Measurements from ENCODE around the gene WDFY4.

Gene WDFY4

DNA sequence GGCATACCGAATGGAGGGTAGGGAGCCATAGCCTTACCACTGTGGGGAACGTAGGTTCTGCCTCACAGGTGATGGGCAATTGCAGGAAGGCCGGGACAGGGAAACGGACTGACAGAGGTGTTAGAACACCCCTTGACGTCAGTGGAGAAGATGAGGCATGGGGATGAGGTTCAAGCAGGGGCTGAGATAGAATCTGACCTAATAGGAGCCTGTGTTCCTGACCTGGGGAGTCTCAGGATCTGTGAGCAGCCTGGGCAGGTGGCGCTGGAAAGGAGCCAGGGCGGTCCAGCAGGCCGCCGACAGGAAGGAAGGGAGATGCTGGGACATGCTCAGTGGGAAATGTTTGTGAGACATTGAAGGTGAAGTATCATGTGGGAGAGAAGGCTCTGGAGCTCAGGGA lies 109.4 kb downstream of the WDFY4 start:
- Mint-ChIP-seq H3K4me3 (no peak overlapping the region), H3K27me3 (peaks cover 25% of the 10 kb centered on the region), H3K9me3 (no peaks in the 10 kb centered on the region), H3K4me1 (no peaks in the 10 kb centered on the region), H3K27ac (ENCODE audit: low read depth) (no peak overlapping the region), H3K36me3 (ENCODE audit: insufficient read depth) (peaks cover 2% of the 10 kb centered on the region)
- ATAC-seq (replicated peaks; ENCODE audit: extremely low read depth, poor library complexity, severe bottlenecking): no peak
- DNase-seq (ENCODE audit: low spot score in 2 of 2): no peak

GRCh38 chr10:48796713-48797245 lies 112.1 kb downstream of the WDFY4 start:
- Mint-ChIP-seq H3K27ac (ENCODE audit: low read depth) (no peak overlapping the region), H3K27me3 (peaks cover 8% of the 10 kb centered on the region), H3K36me3 (ENCODE audit: insufficient read depth) (peaks cover 1% of the 10 kb centered on the region), H3K9me3 (peaks cover 5% of the 10 kb centered on the region), H3K4me1 (peaks cover 9% of the 10 kb centered on the region), H3K4me3 (no peak overlapping the region)
- DNase-seq (ENCODE audit: low spot score in 2 of 2) (no peak), ATAC-seq (replicated peaks; ENCODE audit: extremely low read depth, poor library complexity, severe bottlenecking) (no peak)

DNA sequence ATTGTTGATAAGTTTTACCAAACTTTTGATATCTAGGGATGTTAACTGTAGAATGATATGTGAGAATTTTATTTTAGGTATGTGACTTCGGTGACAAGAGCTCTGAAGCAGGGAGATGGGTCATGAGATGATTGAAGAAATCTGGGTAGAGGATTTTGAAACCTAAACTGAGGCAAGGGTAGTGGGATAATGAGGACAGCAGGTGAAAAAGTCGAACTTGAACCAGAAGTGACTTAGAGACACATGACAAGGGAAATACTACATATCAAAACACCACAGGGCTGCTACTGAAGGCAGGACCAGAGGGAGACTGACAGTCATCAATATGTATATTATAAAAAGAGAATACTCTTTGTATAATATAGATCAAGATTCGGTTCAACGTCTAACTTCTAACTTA lies 113.2 kb downstream of the WDFY4 start:
- peaks cover 9% of the 10 kb centered on the region for H3K4me1 Mint-ChIP-seq
- no peak for DNase-seq (ENCODE audit: low spot score in 2 of 2)
- no peak for ATAC-seq (replicated peaks; ENCODE audit: extremely low read depth, poor library complexity, severe bottlenecking)

GRCh38 chr10:48798481-48799254 lies 114.0 kb downstream of the WDFY4 start:
- ATAC-seq (replicated peaks; ENCODE audit: extremely low read depth, poor library complexity, severe bottlenecking): no peak
- peaks cover 5% of the 10 kb centered on the region for H3K36me3 Mint-ChIP-seq (ENCODE audit: insufficient read depth)
- H3K4me3 Mint-ChIP-seq: no peak overlapping the region
- H3K9me3 Mint-ChIP-seq: peaks cover 5% of the 10 kb centered on the region
- H3K27ac Mint-ChIP-seq (ENCODE audit: low read depth): peak overlapping the region; percentile 57
- no peak for DNase-seq (ENCODE audit: low spot score in 2 of 2)
- H3K27me3 Mint-ChIP-seq: no peaks in the 10 kb centered on the region
- H3K4me1 Mint-ChIP-seq: peaks cover 9% of the 10 kb centered on the region

More for the DNA sequence above, 113.2 kb downstream of the WDFY4 start:
- Mint-ChIP-seq H3K27ac (ENCODE audit: low read depth) (peak overlapping the region; percentile 24), H3K27me3 (no peaks in the 10 kb centered on the region), H3K4me3 (no peak overlapping the region), H3K9me3 (peaks cover 5% of the 10 kb centered on the region), H3K36me3 (ENCODE audit: insufficient read depth) (peaks cover 5% of the 10 kb centered on the region)

- Mint-ChIP-seq H3K36me3 (ENCODE audit: insufficient read depth) (peaks cover 5% of the 10 kb centered on the region), H3K9me3 (peaks cover 5% of the 10 kb centered on the region), H3K27me3 (no peaks in the 10 kb centered on the region), H3K4me3 (peak overlapping the region; percentile 44), H3K27ac (ENCODE audit: low read depth) (peak overlapping the region; percentile 57), H3K4me1 (peaks cover 9% of the 10 kb centered on the region)
- ATAC-seq (replicated peaks; ENCODE audit: extremely low read depth, poor library complexity, severe bottlenecking): no peak
- DNase-seq (ENCODE audit: low spot score in 2 of 2): no peak
Observed at GRCh38 chr10:48799341-48800006, 114.8 kb downstream of the WDFY4 start.

DNA sequence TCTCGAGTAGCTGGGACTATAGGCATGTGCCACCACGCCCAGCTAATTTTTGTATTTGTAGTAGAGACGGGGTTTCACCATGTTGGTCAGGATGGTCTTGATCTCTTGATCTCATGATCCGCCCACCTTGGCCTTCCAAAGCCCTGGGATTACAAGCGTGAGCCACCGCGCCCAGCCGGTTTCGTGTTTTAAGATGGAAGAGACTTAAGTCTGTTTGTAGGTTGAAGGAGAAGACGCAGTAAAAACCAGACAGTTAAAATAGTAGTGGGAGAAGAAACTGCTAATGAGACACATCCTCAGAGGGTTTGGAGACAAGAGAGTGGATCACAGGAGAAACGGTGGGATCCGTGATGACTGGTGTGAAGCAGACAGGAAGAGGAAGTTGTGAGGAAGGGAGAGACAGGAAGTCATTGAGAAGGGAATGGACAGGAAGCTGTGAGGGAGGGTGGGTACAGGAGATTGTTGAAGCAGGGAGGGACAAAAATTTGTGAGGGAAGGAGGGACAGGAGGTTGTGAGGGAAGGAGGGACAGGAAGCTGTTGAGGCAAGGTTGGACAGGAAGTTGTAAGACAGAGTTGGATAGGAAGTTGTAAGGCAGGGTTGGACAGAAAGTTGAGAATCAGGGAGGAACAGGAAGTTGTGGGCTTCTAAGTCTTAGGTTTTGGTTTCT lies 115.5 kb downstream of the WDFY4 start:
- DNase-seq (ENCODE audit: low spot score in 2 of 2): no peak
- peak overlapping the region; percentile 44 for H3K4me3 Mint-ChIP-seq

DNA sequence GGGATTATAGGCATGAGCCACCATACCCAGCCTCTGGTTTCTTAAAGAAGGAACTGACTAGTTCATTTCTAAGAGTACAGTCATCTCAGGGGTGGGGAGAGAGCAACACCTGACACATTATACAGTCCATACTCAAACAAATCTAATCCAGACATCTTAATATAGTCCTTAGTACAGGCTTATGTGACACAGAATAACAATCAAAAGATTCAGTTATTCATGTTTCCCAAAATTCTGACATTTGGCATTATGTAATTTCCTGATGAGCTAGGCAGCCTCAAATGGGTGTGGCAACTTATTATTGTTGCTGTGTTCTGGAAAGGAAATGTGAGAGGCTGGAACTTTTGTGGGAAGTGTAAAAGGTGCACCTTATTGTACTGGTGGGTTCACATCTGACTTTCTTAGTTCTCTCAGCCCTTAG lies 116.3 kb downstream of the WDFY4 start:
- no peak overlapping the region for H3K4me3 Mint-ChIP-seq
- peak overlapping the region; percentile 57 for H3K27ac Mint-ChIP-seq (ENCODE audit: low read depth)

More for the DNA sequence above, 115.5 kb downstream of the WDFY4 start:
- no peaks in the 10 kb centered on the region for H3K27me3 Mint-ChIP-seq
- ATAC-seq (replicated peaks; ENCODE audit: extremely low read depth, poor library complexity, severe bottlenecking): no peak
- H3K4me1 Mint-ChIP-seq: peaks cover 9% of the 10 kb centered on the region
- H3K27ac Mint-ChIP-seq (ENCODE audit: low read depth): peak overlapping the region; percentile 57
- H3K9me3 Mint-ChIP-seq: peaks cover 5% of the 10 kb centered on the region
- peaks cover 5% of the 10 kb centered on the region for H3K36me3 Mint-ChIP-seq (ENCODE audit: insufficient read depth)

DNA sequence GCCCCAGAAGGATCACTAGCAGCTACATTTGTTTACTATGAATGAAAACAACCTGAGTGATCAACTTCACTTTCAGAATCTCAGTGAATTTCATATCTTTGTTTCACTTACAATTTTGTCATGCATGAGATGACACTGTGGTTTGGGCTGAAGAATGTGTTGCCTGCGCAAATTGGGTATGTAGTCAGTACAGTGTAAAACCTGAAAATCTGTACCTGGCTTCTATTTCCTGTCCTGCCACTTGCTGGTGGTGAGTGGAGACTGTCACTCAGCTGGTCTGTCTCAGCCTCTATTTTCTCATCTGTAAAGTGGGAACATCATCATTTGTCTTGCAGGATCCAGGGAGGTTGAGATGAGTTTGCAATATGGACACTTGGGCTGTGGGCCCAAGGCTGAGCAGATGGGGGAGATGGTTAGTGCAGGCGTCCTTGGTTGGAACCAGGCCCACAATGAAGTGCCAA lies 118.0 kb downstream of the WDFY4 start:
- no peaks in the 10 kb centered on the region for H3K27me3 Mint-ChIP-seq
- ATAC-seq (replicated peaks; ENCODE audit: extremely low read depth, poor library complexity, severe bottlenecking): no peak
- peaks cover 5% of the 10 kb centered on the region for H3K9me3 Mint-ChIP-seq
- H3K27ac Mint-ChIP-seq (ENCODE audit: low read depth): no peak overlapping the region
- H3K4me3 Mint-ChIP-seq: no peak overlapping the region
- peaks cover 5% of the 10 kb centered on the region for H3K36me3 Mint-ChIP-seq (ENCODE audit: insufficient read depth)
- H3K4me1 Mint-ChIP-seq: peaks cover 9% of the 10 kb centered on the region
- DNase-seq (ENCODE audit: low spot score in 2 of 2): no peak

More for the DNA sequence above, 116.3 kb downstream of the WDFY4 start:
- Mint-ChIP-seq H3K27me3 (no peaks in the 10 kb centered on the region), H3K36me3 (ENCODE audit: insufficient read depth) (peaks cover 5% of the 10 kb centered on the region), H3K4me1 (peaks cover 9% of the 10 kb centered on the region), H3K9me3 (peaks cover 5% of the 10 kb centered on the region)
- ATAC-seq (replicated peaks; ENCODE audit: extremely low read depth, poor library complexity, severe bottlenecking) (no peak), DNase-seq (ENCODE audit: low spot score in 2 of 2) (no peak)

DNA sequence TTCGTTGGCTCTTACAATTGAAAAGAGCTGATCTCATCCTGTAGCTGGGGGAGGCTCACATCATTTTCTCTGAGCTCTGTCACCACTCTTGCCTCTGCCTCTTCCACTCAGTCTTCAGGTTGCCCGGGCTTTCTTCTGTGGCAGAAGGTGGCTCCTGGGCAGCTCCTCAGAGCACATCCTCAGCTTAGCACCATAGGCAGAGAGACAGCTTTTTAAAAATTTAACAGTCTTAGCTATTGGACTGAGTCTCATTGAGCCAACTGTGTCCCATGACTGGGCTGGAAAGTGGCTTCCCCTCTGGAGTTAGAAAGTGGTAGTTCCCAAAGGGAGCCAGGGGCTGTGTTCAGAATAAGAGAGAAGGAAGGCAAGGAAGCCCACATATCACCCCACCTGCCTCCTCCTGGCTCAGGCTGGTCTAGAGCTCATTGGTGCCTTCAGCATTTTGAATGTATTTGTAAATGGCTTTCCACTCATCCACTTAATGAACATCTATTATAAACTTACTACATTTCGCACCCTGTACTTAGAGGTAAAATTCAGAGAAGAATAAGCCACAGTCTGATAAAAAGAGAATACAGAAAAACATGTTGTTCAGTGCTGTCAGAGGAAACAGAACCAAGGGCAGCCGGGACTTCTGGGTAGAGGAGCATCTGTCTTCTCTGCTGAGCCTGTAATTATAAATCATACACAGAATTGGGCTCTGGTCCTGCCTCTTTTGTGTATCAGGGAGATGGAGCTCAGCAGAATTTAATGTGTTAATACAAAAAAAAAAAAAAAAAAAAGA lies 119.3 kb downstream of the WDFY4 start:
- H3K27me3 Mint-ChIP-seq: no peaks in the 10 kb centered on the region
- ATAC-seq (replicated peaks; ENCODE audit: extremely low read depth, poor library complexity, severe bottlenecking) (no peak), DNase-seq (ENCODE audit: low spot score in 2 of 2) (no peak)
- no peak overlapping the region for H3K27ac Mint-ChIP-seq (ENCODE audit: low read depth)
- H3K36me3 Mint-ChIP-seq (ENCODE audit: insufficient read depth): peaks cover 5% of the 10 kb centered on the region
- H3K4me3 Mint-ChIP-seq: no peak overlapping the region
- peaks cover 9% of the 10 kb centered on the region for H3K4me1 Mint-ChIP-seq
- H3K9me3 Mint-ChIP-seq: peaks cover 5% of the 10 kb centered on the region

GRCh38 chr10:48804740-48805182 lies 120.1 kb downstream of the WDFY4 start:
- Mint-ChIP-seq H3K4me1 (peaks cover 8% of the 10 kb centered on the region), H3K27ac (ENCODE audit: low read depth) (no peak overlapping the region)
- no peak for ATAC-seq (replicated peaks; ENCODE audit: extremely low read depth, poor library complexity, severe bottlenecking)

DNA sequence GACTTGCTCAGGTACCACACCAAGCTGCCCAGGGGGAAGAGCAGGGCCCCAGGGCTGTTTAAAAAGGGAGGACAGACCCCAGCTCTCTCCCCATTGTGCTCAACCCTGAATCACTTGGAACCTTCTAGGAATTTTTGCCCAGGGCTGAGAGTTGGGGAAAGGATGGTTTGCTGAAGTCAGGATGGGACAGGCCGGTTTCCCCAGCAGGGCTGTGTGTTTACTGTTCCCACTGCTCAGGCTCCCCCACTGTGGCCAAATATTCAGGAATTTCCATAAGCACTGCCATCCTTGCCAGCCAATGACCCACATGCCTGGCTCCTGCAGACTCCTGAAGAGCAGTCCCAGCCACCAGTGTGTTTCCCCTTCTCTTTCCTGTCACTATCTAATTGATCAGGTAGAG lies 120.7 kb downstream of the WDFY4 start:
- Mint-ChIP-seq H3K36me3 (ENCODE audit: insufficient read depth) (peaks cover 4% of the 10 kb centered on the region), H3K4me3 (no peak overlapping the region), H3K9me3 (peaks cover under 1% of the 10 kb centered on the region), H3K4me1 (peaks cover 2% of the 10 kb centered on the region), H3K27ac (ENCODE audit: low read depth) (no peak overlapping the region), H3K27me3 (no peaks in the 10 kb centered on the region)
- ATAC-seq (replicated peaks; ENCODE audit: extremely low read depth, poor library complexity, severe bottlenecking): no peak
- DNase-seq (ENCODE audit: low spot score in 2 of 2): no peak

More at GRCh38 chr10:48804740-48805182, 120.1 kb downstream of the WDFY4 start:
- H3K36me3 Mint-ChIP-seq (ENCODE audit: insufficient read depth): peaks cover 4% of the 10 kb centered on the region
- H3K4me3 Mint-ChIP-seq: no peak overlapping the region
- DNase-seq (ENCODE audit: low spot score in 2 of 2): no peak
- no peaks in the 10 kb centered on the region for H3K27me3 Mint-ChIP-seq
- peaks cover 5% of the 10 kb centered on the region for H3K9me3 Mint-ChIP-seq

GRCh38 chr10:48805848-48806247 lies 121.2 kb downstream of the WDFY4 start:
- H3K36me3 Mint-ChIP-seq (ENCODE audit: insufficient read depth): peaks cover 4% of the 10 kb centered on the region
- no peaks in the 10 kb centered on the region for H3K27me3 Mint-ChIP-seq
- no peaks in the 10 kb centered on the region for H3K9me3 Mint-ChIP-seq
- no peak overlapping the region for H3K27ac Mint-ChIP-seq (ENCODE audit: low read depth)
- DNase-seq (ENCODE audit: low spot score in 2 of 2): no peak
- no peak for ATAC-seq (replicated peaks; ENCODE audit: extremely low read depth, poor library complexity, severe bottlenecking)
- H3K4me3 Mint-ChIP-seq: no peak overlapping the region
- no peaks in the 10 kb centered on the region for H3K4me1 Mint-ChIP-seq
